Esophagus muscularis mucosa (tissue), 4 donors: Measurements from ENCODE around the gene PLXNC1. TPM values are rescaled to one million over a fixed set of nuclear protein-coding genes. Genes with fewer than 3 reads are reported as not detected.

Experiments
- DNase-seq: peaks from one replicate; pipeline ENCODE4 v3.0.0-alpha.2; 2017; ENCODE audit errors: extremely low spot score
- H3K27ac ChIP-seq, 4 donors: fragments of 200-600 bp; sonication (generic); replicated peaks in 1 of 4; 1 replicate in 3 of 4; 2 replicates in 1 of 4; pipeline ENCODE4 v1.5.1; 2016 to 2019; ENCODE audit warnings: mild to moderate bottlenecking in 1 of 4
- H3K27me3 ChIP-seq, 4 donors: fragments of 200-600 bp; sonication (generic); one replicate each; pipeline versions ENCODE4 v1.5.1 to v1.6.0; 2016 to 2019
- H3K36me3 ChIP-seq, 4 donors: fragments of 200-600 bp; sonication (generic); one replicate each; pipeline ENCODE4 v1.5.1; 2016 to 2019
- H3K4me1 ChIP-seq, 4 donors: fragments of 200-600 bp; sonication (generic); one replicate each; pipeline ENCODE4 v1.5.1; 2016 to 2019
- H3K4me3 ChIP-seq, 4 donors: fragments of 200-600 bp; sonication (generic); 1 replicate in 2 of 4; 2 replicates in 2 of 4; pipeline ENCODE4 v1.5.1; 2016 to 2019; ENCODE audit warnings: mild to moderate bottlenecking in 4 of 4, moderate library complexity in 1 of 4
- H3K9me3 ChIP-seq, 4 donors: fragments of 200-600 bp; sonication (generic); 1 replicate in 3 of 4; 2 replicates in 1 of 4; pipeline ENCODE4 v1.5.1; 2016 to 2019
- EP300 ChIP-seq: sonication (generic); formaldehyde crosslinking; IDR thresholded peaks from one replicate; pipeline ENCODE4 v1.6.1; 2017; ENCODE audit warnings: antibody characterized with exemption
- POLR2A ChIP-seq: fragments of 450-650 bp; IDR thresholded peaks from one replicate; pipeline ENCODE4 v1.6.1; 2017; ENCODE audit warnings: antibody characterized with exemption, moderate library complexity, mild to moderate bottlenecking, low read depth
- POLR2AphosphoS5 ChIP-seq, 2 donors: sonication (generic); formaldehyde crosslinking; IDR thresholded peaks; one replicate each; pipeline ENCODE4 v1.6.1; 2017; ENCODE audit warnings: antibody characterized with exemption in 2 of 2
- WGBS: methylation state at CpG from one replicate; pipeline ENCODE4 v1.1.5; 2018; 5-methylcytosine and 5-hydroxymethylcytosine counted together
- intact Hi-C: fragments of 100-400 bp; cut with DNase I; formaldehyde crosslinking; loops from one replicate; pipeline ENCODE4 v1.15.1; 2023
- total RNA-seq, 4 donors: library from RNA; depleted of rRNA; stranded (reverse); fragments of >200 nt; gene quantifications; one replicate each; pipeline versions ENCODE4 v1.1.0 to v1.2.1, GENCODE V29; 2016
- TF ChIP-seq, protein P1 (sequence below), 3 experiments: fragments of 200-600 bp in 2 of 3; fragments of 450-650 bp in 1 of 3; sonication (generic) in 2 of 3; IDR thresholded peaks; one replicate each; pipeline ENCODE4 v1.5.1; 2017 to 2019; ENCODE audit warnings: antibody characterized with exemption in 3 of 3, mild to moderate bottlenecking in 2 of 3, moderate library complexity in 1 of 3

The PLXNC1 gene
- total RNA-seq, 4 donors from 2014 or later, result 4.0 to 12.3 (median 7.4) TPM

- intact Hi-C loops, result no loop called here
- no peak for DNase-seq
- TF ChIP-seq, protein P1, sequence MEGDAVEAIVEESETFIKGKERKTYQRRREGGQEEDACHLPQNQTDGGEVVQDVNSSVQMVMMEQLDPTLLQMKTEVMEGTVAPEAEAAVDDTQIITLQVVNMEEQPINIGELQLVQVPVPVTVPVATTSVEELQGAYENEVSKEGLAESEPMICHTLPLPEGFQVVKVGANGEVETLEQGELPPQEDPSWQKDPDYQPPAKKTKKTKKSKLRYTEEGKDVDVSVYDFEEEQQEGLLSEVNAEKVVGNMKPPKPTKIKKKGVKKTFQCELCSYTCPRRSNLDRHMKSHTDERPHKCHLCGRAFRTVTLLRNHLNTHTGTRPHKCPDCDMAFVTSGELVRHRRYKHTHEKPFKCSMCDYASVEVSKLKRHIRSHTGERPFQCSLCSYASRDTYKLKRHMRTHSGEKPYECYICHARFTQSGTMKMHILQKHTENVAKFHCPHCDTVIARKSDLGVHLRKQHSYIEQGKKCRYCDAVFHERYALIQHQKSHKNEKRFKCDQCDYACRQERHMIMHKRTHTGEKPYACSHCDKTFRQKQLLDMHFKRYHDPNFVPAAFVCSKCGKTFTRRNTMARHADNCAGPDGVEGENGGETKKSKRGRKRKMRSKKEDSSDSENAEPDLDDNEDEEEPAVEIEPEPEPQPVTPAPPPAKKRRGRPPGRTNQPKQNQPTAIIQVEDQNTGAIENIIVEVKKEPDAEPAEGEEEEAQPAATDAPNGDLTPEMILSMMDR (IDR thresholded peaks at IDR 0.05), result no peak
- TF ChIP-seq EP300 (no peak), POLR2AphosphoS5 (IDR thresholded peaks at IDR 0.05) (no peak), POLR2A (no peak)
- Histone ChIP-seq H3K4me1 (peaks cover 0 to 4% (median 0%) of the 10 kb centered on the region in 4 donors), H3K27ac (no peak overlapping the region), H3K27me3 (no peaks in the 10 kb centered on the region), H3K36me3 (peaks cover 0 to 29% (median 14%) of the 10 kb centered on the region in 4 donors), H3K9me3 (no peaks in the 10 kb centered on the region), H3K4me3 (no peak overlapping the region)
- WGBS, result 93% methylated on average over 6 of the region's 6 CpGs
Measured at GRCh38 chr12:94297096-94297699, 148.8 kb downstream of the PLXNC1 start.

DNA sequence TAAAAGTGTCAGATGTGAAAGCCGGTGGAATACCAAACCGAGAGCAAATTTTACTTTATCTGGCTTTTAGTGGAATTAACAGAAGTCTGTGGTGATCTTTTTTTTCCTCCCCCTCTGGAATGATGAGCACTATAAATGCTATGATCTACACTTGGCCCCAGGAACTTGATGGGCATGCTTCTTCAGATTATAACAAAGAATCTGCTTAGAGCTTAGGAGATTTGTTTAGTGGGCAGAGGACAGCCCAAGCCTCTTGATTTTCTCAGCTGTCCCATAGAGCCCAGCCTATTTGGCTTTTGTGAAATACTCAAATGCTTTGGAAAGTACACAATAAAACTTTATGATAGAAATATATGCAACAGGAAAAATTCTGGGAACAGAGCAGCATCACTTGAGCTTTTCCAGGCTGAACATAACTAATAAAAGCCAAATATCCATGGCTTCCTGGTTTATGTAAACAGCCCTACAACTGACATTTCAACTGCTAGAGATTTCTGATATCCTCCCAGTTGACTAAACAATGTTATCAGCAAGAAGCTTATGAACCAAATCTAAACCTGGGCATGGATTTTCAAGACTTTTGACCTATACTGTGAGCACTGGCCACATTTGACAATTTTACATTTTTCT lies 149.6 kb downstream of the PLXNC1 start:
- Histone ChIP-seq H3K27ac (no peak overlapping the region), H3K4me3 (no peak overlapping the region), H3K27me3 (no peaks in the 10 kb centered on the region), H3K4me1 (peaks cover 0 to 4% (median 0%) of the 10 kb centered on the region in 4 donors), H3K9me3 (no peaks in the 10 kb centered on the region), H3K36me3 (peaks cover 0 to 29% (median 14%) of the 10 kb centered on the region in 4 donors)
- WGBS, result 87% methylated on average over 2 of the region's 2 CpGs
- DNase-seq, result no peak
- TF ChIP-seq, protein P1 (IDR thresholded peaks at IDR 0.05), result no peak
- TF ChIP-seq EP300 (no peak), POLR2AphosphoS5 (IDR thresholded peaks at IDR 0.05) (no peak), POLR2A (no peak)
- intact Hi-C loops, result no loop called here

DNA sequence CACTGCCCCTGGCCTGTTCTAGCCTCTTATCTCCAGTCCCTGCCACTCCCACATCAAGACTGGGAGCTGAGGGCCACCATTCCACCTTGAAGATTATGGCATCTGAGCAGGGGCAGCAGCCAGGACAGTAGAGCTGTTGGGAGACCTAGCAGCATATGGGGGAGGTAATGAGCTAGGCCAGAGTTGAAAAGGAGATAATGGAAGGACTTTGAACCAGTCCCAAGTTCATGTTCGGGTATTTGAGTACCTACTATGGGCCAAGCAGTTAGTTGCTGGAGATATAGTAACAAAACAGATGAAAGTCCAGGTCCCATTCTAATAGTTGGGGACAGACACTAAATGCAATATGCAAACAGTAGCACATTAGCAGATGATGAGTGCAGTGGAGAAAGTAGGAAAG lies 151.5 kb downstream of the PLXNC1 start:
- peaks cover 0 to 33% (median 16%) of the 10 kb centered on the region in 4 donors for H3K36me3 ChIP-seq
- peaks cover 0 to 4% (median 0%) of the 10 kb centered on the region in 4 donors for H3K4me1 ChIP-seq
- TF ChIP-seq POLR2A (no peak), EP300 (no peak), POLR2AphosphoS5 (IDR thresholded peaks at IDR 0.05) (no peak)
- TF ChIP-seq, protein P1 (IDR thresholded peaks at IDR 0.05), result no peak
- no peak overlapping the region for H3K27ac ChIP-seq
- intact Hi-C loops, result no loop called here
- WGBS, result 86% methylated on average over 1 of the region's 1 CpG
- no peak overlapping the region for H3K4me3 ChIP-seq
- no peaks in the 10 kb centered on the region for H3K27me3 ChIP-seq
- DNase-seq, result no peak
- H3K9me3 ChIP-seq, result no peaks in the 10 kb centered on the region

- peaks cover 0 to 52% (median 30%) of the 10 kb centered on the region in 4 donors for H3K36me3 ChIP-seq
- H3K27me3 ChIP-seq, result no peaks in the 10 kb centered on the region
- no peak for DNase-seq
- H3K27ac ChIP-seq, result no peak overlapping the region
- intact Hi-C loops, result no loop called here
- H3K4me3 ChIP-seq, result no peak overlapping the region
- WGBS, result 95% methylated on average over 1 of the region's 1 CpG
- TF ChIP-seq EP300 (no peak), POLR2A (no peak), POLR2AphosphoS5 (IDR thresholded peaks at IDR 0.05) (no peak)
- TF ChIP-seq, protein P1 (IDR thresholded peaks at IDR 0.05), result no peak
- no peaks in the 10 kb centered on the region for H3K9me3 ChIP-seq
- peaks cover 0 to 4% (median 0%) of the 10 kb centered on the region in 4 donors for H3K4me1 ChIP-seq
Measured at GRCh38 chr12:94304012-94304411, 155.6 kb downstream of the PLXNC1 start.
